HEK293T (cell line): ENCODE data around the gene UBE2N.
A peak's percentile ranks its signal among the peaks of the same experiment; 100 is the strongest.
"Not testable (repeated sequence)": the region's sequence is repeated elsewhere in the genome, so short reads cannot be mapped to it uniquely, and the experiment has no call there.

ENCODE experiments used
- CTCF ChIA-PET: fragments of 350-600 bp; formaldehyde crosslinking; extraction: SDS; loops from one replicate; lab custom pipeline; 2021; ENCODE audit warnings: antibody characterized with exemption, inconsistent platforms; lab: Yijun Ruan, JAX
- POLR2A ChIA-PET: fragments of 350-600 bp; formaldehyde crosslinking; extraction: SDS; loops from one replicate; lab custom pipeline; 2020; ENCODE audit warnings: antibody characterized with exemption, inconsistent platforms; lab: Yijun Ruan, JAX
- DNase-seq: peaks from one replicate; pipeline ENCODE4 v3.0.0; 2012; ENCODE audit warnings: mixed read lengths; ENCODE audit errors: extremely low spot score
- ARNT ChIP-seq: fragments of 450-650 bp; IDR thresholded peaks from 2 replicates; pipeline ENCODE4 v1.6.1; 2017; ENCODE audit warnings: mild to moderate bottlenecking
- BHLHE40 ChIP-seq: fragments of 450-650 bp; IDR thresholded peaks from 2 replicates; pipeline ENCODE4 v1.6.1; 2016; ENCODE audit warnings: mild to moderate bottlenecking, moderate library complexity, borderline replicate concordance
- CTBP1 ChIP-seq: fragments of 450-650 bp; IDR thresholded peaks from 2 replicates; pipeline ENCODE4 v1.6.1; 2016; ENCODE audit warnings: borderline replicate concordance
- ELF4 ChIP-seq: fragments of 450-650 bp; IDR thresholded peaks from 2 replicates; pipeline ENCODE4 v1.6.1; 2017; ENCODE audit warnings: antibody characterized with exemption
- FOXA1 ChIP-seq: fragments of 450-650 bp; IDR thresholded peaks from 2 replicates; pipeline ENCODE4 v1.6.1; 2016; ENCODE audit warnings: mild to moderate bottlenecking
- FOXK2 ChIP-seq: fragments of 450-650 bp; IDR thresholded peaks from 2 replicates; pipeline ENCODE4 v1.6.1; 2016; ENCODE audit warnings: mild to moderate bottlenecking
- FOXM1 ChIP-seq: fragments of 450-650 bp; IDR thresholded peaks from 2 replicates; pipeline ENCODE4 v1.6.1; 2017; ENCODE audit warnings: mild to moderate bottlenecking, borderline replicate concordance
- HDGF ChIP-seq: fragments of 450-650 bp; IDR thresholded peaks from 2 replicates; pipeline ENCODE4 v1.6.1; 2017; ENCODE audit warnings: antibody characterized with exemption, borderline replicate concordance
- L3MBTL2 ChIP-seq: fragments of 450-650 bp; conservative IDR thresholded peaks from 2 replicates; pipeline ENCODE4 v1.6.1; 2016; ENCODE audit warnings: mild to moderate bottlenecking
- LEF1 ChIP-seq: fragments of 450-650 bp; IDR thresholded peaks from 2 replicates; pipeline ENCODE4 v1.6.1; 2017; ENCODE audit warnings: mild to moderate bottlenecking, borderline replicate concordance
- NFRKB ChIP-seq: fragments of 450-650 bp; IDR thresholded peaks from 2 replicates; pipeline ENCODE4 v1.6.1; 2016; ENCODE audit warnings: mild to moderate bottlenecking, moderate library complexity
- SP1 ChIP-seq: fragments of 450-650 bp; IDR thresholded peaks from 2 replicates; pipeline ENCODE4 v1.6.1; 2017
- SUZ12 ChIP-seq: fragments of 450-650 bp; IDR thresholded peaks from 2 replicates; pipeline ENCODE4 v1.6.1; 2016; ENCODE audit warnings: mild to moderate bottlenecking
- TARDBP ChIP-seq: fragments of 450-650 bp; IDR thresholded peaks from 2 replicates; pipeline ENCODE4 v1.6.1; 2016
- ZNF384 ChIP-seq: fragments of 450-650 bp; IDR thresholded peaks from 2 replicates; pipeline ENCODE4 v1.6.1; 2016
- TF ChIP-seq, protein P1 (sequence below): fragments of 450-650 bp; IDR thresholded peaks from 2 replicates; pipeline ENCODE4 v1.6.1; 2016

The UBE2N gene

GRCh38 chr12:93441081-93441616 is 598 bp downstream of the UBE2N start:
- ChIA-PET CTCF (no interaction called here), POLR2A (no interaction called here)
- TF ChIP-seq LEF1 (no peak), SUZ12 (no peak), NFRKB (no peak), ELF4 (no peak), SP1 (no peak), BHLHE40 (no peak), L3MBTL2 (no peak), ZNF384 (no peak), FOXK2 (no peak), CTBP1 (no peak), FOXA1 (no peak), ARNT (no peak)
- TF ChIP-seq, protein P1, sequence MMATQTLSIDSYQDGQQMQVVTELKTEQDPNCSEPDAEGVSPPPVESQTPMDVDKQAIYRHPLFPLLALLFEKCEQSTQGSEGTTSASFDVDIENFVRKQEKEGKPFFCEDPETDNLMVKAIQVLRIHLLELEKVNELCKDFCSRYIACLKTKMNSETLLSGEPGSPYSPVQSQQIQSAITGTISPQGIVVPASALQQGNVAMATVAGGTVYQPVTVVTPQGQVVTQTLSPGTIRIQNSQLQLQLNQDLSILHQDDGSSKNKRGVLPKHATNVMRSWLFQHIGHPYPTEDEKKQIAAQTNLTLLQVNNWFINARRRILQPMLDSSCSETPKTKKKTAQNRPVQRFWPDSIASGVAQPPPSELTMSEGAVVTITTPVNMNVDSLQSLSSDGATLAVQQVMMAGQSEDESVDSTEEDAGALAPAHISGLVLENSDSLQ = no peak
- peak; percentile 18 for DNase-seq

DNA sequence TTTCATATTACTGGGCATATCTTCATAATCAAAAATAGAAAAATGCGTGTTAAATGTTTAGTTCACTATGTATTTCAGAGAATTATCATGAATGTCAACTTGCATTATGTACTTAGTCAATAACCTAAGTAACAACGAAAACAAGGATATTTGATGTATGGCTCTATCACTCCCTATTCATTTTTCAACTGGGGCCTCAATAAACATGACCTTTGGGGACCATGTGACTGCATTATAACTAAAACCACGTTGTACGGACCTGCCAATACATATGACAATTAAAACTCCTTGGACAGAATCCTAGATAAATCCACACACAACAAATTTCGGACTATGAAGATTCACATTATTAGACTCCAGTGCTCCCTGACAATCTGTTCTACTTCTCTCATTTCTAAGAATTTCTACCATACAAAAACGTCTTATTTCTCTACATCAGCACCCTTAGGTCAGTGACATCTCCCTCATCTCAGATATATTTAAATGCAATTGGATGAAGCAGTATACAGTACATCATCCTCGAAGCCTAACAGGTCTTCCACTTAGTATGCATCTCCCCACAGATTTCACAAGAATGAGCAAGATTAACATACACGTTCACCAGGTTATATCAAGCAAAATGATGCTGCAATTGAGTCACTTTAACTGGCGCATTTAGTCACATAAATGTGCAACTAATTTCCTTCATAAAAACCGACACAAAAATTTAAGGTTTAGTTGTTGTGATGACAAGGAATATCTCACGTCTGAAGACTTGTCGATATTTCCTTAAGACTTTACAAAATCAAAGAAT is 1.5 kb downstream of the UBE2N start:
- TF ChIP-seq ZNF384 (no peak), ARNT (no peak), FOXK2 (no peak), SUZ12 (no peak), FOXA1 (no peak), CTBP1 (no peak), LEF1 (no peak), SP1 (no peak), HDGF (no peak), NFRKB (no peak), BHLHE40 (no peak), L3MBTL2 (no peak), ELF4 (no peak), FOXM1 (no peak), TARDBP (no peak)
- TF ChIP-seq, protein P1 = no peak
- POLR2A ChIA-PET = no interaction called here
- DNase-seq = no peak
- CTCF ChIA-PET = no interaction called here

GRCh38 chr12:93438266-93439050 is 3.3 kb downstream of the UBE2N start:
- ChIA-PET POLR2A (interaction anchor here (0.7 to 1.4 kb wide), 3 partner anchors 9 to 29 kb away, joined by 3 to 7 read pairs (median 4); partner anchors contain the start of gene MRPL42), CTCF (interaction anchor here (0.6 to 0.9 kb wide), 2 partner anchors 12 to 19 kb away, joined by 3 to 6 read pairs; no protein-coding TSS in a partner anchor)
- DNase-seq = no peak
- TF ChIP-seq ZNF384 (no peak), ELF4 (no peak), SP1 (no peak), L3MBTL2 (no peak), SUZ12 (no peak), TARDBP (no peak), ARNT (no peak), NFRKB (no peak), CTBP1 (no peak), FOXK2 (no peak), HDGF (no peak), FOXA1 (no peak), BHLHE40 (no peak), LEF1 (no peak), FOXM1 (no peak)
- TF ChIP-seq, protein P1 = no peak

GRCh38 chr12:93434256-93434865 is 7.4 kb downstream of the UBE2N start:
- POLR2A ChIA-PET = interaction anchor here (1.5 kb wide), 1 partner anchor 12 kb away, joined by 4 read pairs; no protein-coding TSS in a partner anchor
- DNase-seq = no peak
- TF ChIP-seq HDGF (no peak), CTBP1 (no peak), SP1 (no peak), ARNT (no peak), ZNF384 (no peak), NFRKB (no peak)
- TF ChIP-seq, protein P1 = no peak
- CTCF ChIA-PET = interaction anchor here (0.6 kb wide), 1 partner anchor 282 kb away, joined by 5 read pairs; no protein-coding TSS in a partner anchor

- DNase-seq, CTCF ChIA-PET: not testable (repeated sequence)
- POLR2A ChIA-PET = interaction anchor here (0.7 kb wide), 1 partner anchor 10 kb away, joined by 3 read pairs; the partner anchor contains the start of gene UBE2N
These were observed 9.7 kb downstream of the UBE2N start for GRCh38 chr12:93432031-93432430.
